H1 (cell line): ENCODE measurements around the gene PRODH.

ENCODE experiments used
- BRCA1 ChIP-seq: IDR thresholded peaks from 2 replicates; pipeline ENCODE4 v1.6.1; 2012; ENCODE audit warnings: low read depth, low read length, improper control_type of control experiment
- CEBPB ChIP-seq: IDR thresholded peaks from 2 replicates; pipeline ENCODE4 v1.6.1; 2012; ENCODE audit warnings: low read depth, low read length
- CTCF ChIP-seq, 3 experiments: IDR thresholded peaks; 1 replicate in 2 of 3; 2 replicates in 1 of 3; pipeline versions ENCODE4 v1.5.1 to v1.6.1; 2011; ENCODE audit warnings: low read length in 3 of 3, mild to moderate bottlenecking in 3 of 3, inconsistent platforms in 2 of 3, low read depth in 1 of 3, moderate library complexity in 1 of 3; ENCODE audit not compliant: insufficient read depth in 1 of 3; ENCODE audit errors: control extremely low read depth in 1 of 3

- TF ChIP-seq CEBPB (no peak), CTCF (IDR thresholded peaks at IDR 0.05; ENCODE audit: control extremely low read depth in 1 of 3, insufficient read depth in 1 of 3, low read depth in 1 of 3, low read length in 3 of 3) (no peak), BRCA1 (no peak)
These were observed 2.2 kb downstream of the PRODH start for GRCh38 chr22:18933914-18934313.
